Myocyte (in vitro differentiated cells): ENCODE data around the gene SPDYE17. TPM values are rescaled to one million over a fixed set of nuclear protein-coding genes. Genes with fewer than 3 reads are reported as not detected.
A peak's percentile ranks its signal among the peaks of the same experiment; 100 is the strongest.
"Not testable (repeated sequence)": the region's sequence is repeated elsewhere in the genome, so short reads cannot be mapped to it uniquely, and the experiment has no call there.

Experiments used
- DNase-seq: peaks from one replicate; pipeline ENCODE4 v3.0.0-alpha.2; 2012; ENCODE audit warnings: low read depth
- polyA plus RNA-seq: library from polyadenylated mRNA; unstranded; fragments of >200 nt; gene quantifications from one replicate; pipeline ENCODE4 v1.2.1, GENCODE V29; 2012; ENCODE audit warnings: missing spikeins
- total RNA-seq: library from RNA; depleted of rRNA; stranded (reverse); fragments of >200 nt; gene quantifications from 2 replicates; pipeline ENCODE4 v1.2.3, GENCODE V29; 2014

SPDYE17 gene
- not detected in 2 replicates for total RNA-seq
- polyA plus RNA-seq, result not detected

- not testable (repeated sequence) for DNase-seq
These were observed at the start of gene SPDYE17 for GRCh38 chr7:77032261-77032660. SPDYE17 (minus strand) TSS chr7:77032361; CDS start chr7:77030570, 1,791 bp downstream.

- DNase-seq, result not testable (repeated sequence)
These were observed 48.1 kb upstream of the SPDYE17 start for GRCh38 chr7:77080236-77080635.

- DNase-seq, result not testable (repeated sequence)
These were observed 47.5 kb upstream of the SPDYE17 start for GRCh38 chr7:77079624-77080023.

GRCh38 chr7:77079112-77079511 is 47.0 kb upstream of the SPDYE17 start:
- DNase-seq, result peak; percentile 29

- DNase-seq, result not testable (repeated sequence)
These were observed 44.9 kb upstream of the SPDYE17 start for GRCh38 chr7:77077060-77077459.

- not testable (repeated sequence) for DNase-seq
These were observed 42.7 kb upstream of the SPDYE17 start for GRCh38 chr7:77074786-77075396.

- DNase-seq, result not testable (repeated sequence)
These were observed 38.9 kb upstream of the SPDYE17 start for GRCh38 chr7:77071108-77071507.

GRCh38 chr7:77065869-77066268 is 33.7 kb upstream of the SPDYE17 start:
- not testable (repeated sequence) for DNase-seq

GRCh38 chr7:77063732-77064131 is 31.6 kb upstream of the SPDYE17 start:
- not testable (repeated sequence) for DNase-seq

- not testable (repeated sequence) for DNase-seq
These were observed 30.4 kb upstream of the SPDYE17 start, which contains the start of gene SPDYE18 for GRCh38 chr7:77062557-77062956. SPDYE18 (minus strand) TSS chr7:77062558; CDS start chr7:77060512, 2,046 bp downstream.

GRCh38 chr7:77026349-77026748 is 5.8 kb downstream of the SPDYE17 start:
- DNase-seq, result not testable (repeated sequence)

- peak; percentile 94 for DNase-seq
These were observed 22.0 kb downstream of the SPDYE17 start for GRCh38 chr7:77010074-77010680.

- DNase-seq, result peak; percentile 99
These were observed 24.2 kb downstream of the SPDYE17 start for GRCh38 chr7:77008000-77008399.

GRCh38 chr7:77006127-77007110 is 25.7 kb downstream of the SPDYE17 start:
- not testable (repeated sequence) for DNase-seq

GRCh38 chr7:77005461-77006057 is 26.6 kb downstream of the SPDYE17 start:
- DNase-seq, result peak; percentile 33

- DNase-seq, result not testable (repeated sequence)
These were observed 28.0 kb downstream of the SPDYE17 start for GRCh38 chr7:77004151-77004550.

GRCh38 chr7:77003241-77003640 is 28.9 kb downstream of the SPDYE17 start:
- not testable (repeated sequence) for DNase-seq

GRCh38 chr7:77002678-77003233 is 29.4 kb downstream of the SPDYE17 start:
- DNase-seq, result not testable (repeated sequence)

GRCh38 chr7:77002104-77002503 is 30.1 kb downstream of the SPDYE17 start:
- DNase-seq, result not testable (repeated sequence)

- DNase-seq, result not testable (repeated sequence)
These were observed 32.6 kb downstream of the SPDYE17 start for GRCh38 chr7:76999474-77000107.
